Small intestine (tissue), 7 donors: ENCODE measurements around the gene CD59. TPM values are rescaled to one million over a fixed set of nuclear protein-coding genes. Genes with fewer than 3 reads are reported as not detected.
A peak's percentile ranks its signal among the peaks of the same experiment; 100 is the strongest.
"Not testable (repeated sequence)": the region's sequence is repeated elsewhere in the genome, so short reads cannot be mapped to it uniquely, and the experiment has no call there.

Source experiments
- DNase-seq, 2 donors: peaks; one replicate each; pipeline versions ENCODE4 v3.0.0 to v3.0.0-alpha.2; 2013
- FAIRE-seq: peaks from 2 replicates; lab custom pipeline; 2012; peaks lifted over from hg19 to GRCh38; lab: Jason Lieb, UNC
- H3K27ac ChIP-seq, 3 donors: one replicate each; pipeline ENCODE4 v1.5.1; 2013; ENCODE audit warnings: low read length in 2 of 3, mild to moderate bottlenecking in 2 of 3, control low read depth in 1 of 3, inconsistent platforms in 1 of 3, low read depth in 1 of 3, moderate library complexity in 1 of 3
- H3K27me3 ChIP-seq, 3 donors: one replicate each; pipeline ENCODE4 v1.6.1; 2013; ENCODE audit warnings: low read length in 3 of 3, inconsistent platforms in 1 of 3; ENCODE audit not compliant: control insufficient read depth in 3 of 3, insufficient read depth in 3 of 3
- H3K36me3 ChIP-seq, 3 donors: one replicate each; pipeline ENCODE4 v1.6.1; 2013; ENCODE audit warnings: low read length in 3 of 3, inconsistent platforms in 1 of 3, low read depth in 1 of 3, mild to moderate bottlenecking in 1 of 3, moderate library complexity in 1 of 3; ENCODE audit not compliant: control insufficient read depth in 3 of 3, insufficient read depth in 2 of 3
- H3K4me1 ChIP-seq, 3 donors: one replicate each; pipeline ENCODE4 v1.6.1; 2013; ENCODE audit warnings: low read length in 2 of 3, inconsistent platforms in 1 of 3, low read depth in 1 of 3, mild to moderate bottlenecking in 1 of 3, moderate library complexity in 1 of 3; ENCODE audit not compliant: control insufficient read depth in 3 of 3, insufficient read depth in 2 of 3
- H3K4me3 ChIP-seq, 3 donors: one replicate each; pipeline ENCODE4 v1.5.1; 2013; ENCODE audit warnings: low read length in 3 of 3, control low read depth in 1 of 3, inconsistent platforms in 1 of 3, low read depth in 1 of 3, mild to moderate bottlenecking in 1 of 3, moderate library complexity in 1 of 3
- H3K9me3 ChIP-seq, 2 donors: one replicate each; pipeline ENCODE4 v1.6.1; 2013; ENCODE audit warnings: low read depth in 1 of 2, low read length in 1 of 2; ENCODE audit not compliant: control insufficient read depth in 2 of 2, insufficient read depth in 1 of 2
- WGBS, 3 donors: extraction: QIAGEN DNeasy Blood & Tissue Kit; methylation state at CpG; one replicate each; pipeline ENCODE4 v1.1.7; 2013; 5-methylcytosine and 5-hydroxymethylcytosine counted together
- polyA plus RNA-seq, 4 donors: library from polyadenylated mRNA; stranded (reverse) in 3 of 4; unstranded in 1 of 4; fragments of 200-250 nt in 3 of 4; fragments of 120-200 nt in 1 of 4; gene quantifications; one replicate each; pipeline versions ENCODE4 v1.2.1 to v1.2.3, GENCODE V29; 2013
- donor health status: healthy with polysubstance abuse.
- donor health status: control.
- donor health status: control.
- donor health status: Bipolar disorder and iron deficiency.
- donor health status: healthy.

CD59 gene
- polyA plus RNA-seq, 4 donors: 19.2 to 203 (median 97.8) TPM

- H3K27ac ChIP-seq, FAIRE-seq, H3K36me3 ChIP-seq, H3K27me3 ChIP-seq, H3K9me3 ChIP-seq, H3K4me3 ChIP-seq, DNase-seq: not testable (repeated sequence)
- H3K4me1 ChIP-seq: peaks cover 0 to 13% (median 12%) of the 10 kb centered on the region in 3 donors
- 77 to 89% (median 83%) methylated on average over 5 of the region's 5 CpGs for WGBS, 3 donors
These were observed 7.1 kb downstream of the CD59 start for GRCh38 chr11:33729072-33729664.

GRCh38 chr11:33727539-33727938, 8.7 kb downstream of the CD59 start:
- not testable (repeated sequence) for H3K27ac ChIP-seq, H3K4me3 ChIP-seq, H3K36me3 ChIP-seq, H3K27me3 ChIP-seq, FAIRE-seq, DNase-seq, H3K9me3 ChIP-seq
- WGBS, 3 donors: 53 to 73% (median 63%) methylated on average over 1 of the region's 1 CpG
- peaks cover 0 to 25% (median 21%) of the 10 kb centered on the region in 3 donors for H3K4me1 ChIP-seq

GRCh38 chr11:33725496-33725895, 10.7 kb downstream of the CD59 start:
- peaks cover 0 to 23% (median 3%) of the 10 kb centered on the region in 3 donors for H3K36me3 ChIP-seq
- DNase-seq (no peak), FAIRE-seq (no peak)
- H3K27me3 ChIP-seq: no peaks in the 10 kb centered on the region
- 78 to 88% (median 80%) methylated on average over 5 of the region's 5 CpGs for WGBS, 3 donors
- H3K4me3 ChIP-seq: no peak overlapping the region
- no peak overlapping the region for H3K27ac ChIP-seq
- peaks cover 0 to 24% (median 21%) of the 10 kb centered on the region in 3 donors for H3K4me1 ChIP-seq
- H3K9me3 ChIP-seq: no peaks in the 10 kb centered on the region

- Histone ChIP-seq H3K4me3 (no peak overlapping the region), H3K9me3 (no peaks in the 10 kb centered on the region), H3K4me1 (peaks cover 0 to 22% (median 21%) of the 10 kb centered on the region in 3 donors), H3K27ac (peak overlapping the region in 2 of 3 donors; percentile 41 to 84), H3K36me3 (peaks cover 3 to 26% (median 5%) of the 10 kb centered on the region in 3 donors), H3K27me3 (no peaks in the 10 kb centered on the region)
- FAIRE-seq: no peak
- WGBS, 3 donors: 57 to 78% (median 72%) methylated on average over 4 of the region's 4 CpGs
- no peak for DNase-seq
These were observed 11.6 kb downstream of the CD59 start for GRCh38 chr11:33724644-33725035.

GRCh38 chr11:33723238-33723881, 12.9 kb downstream of the CD59 start:
- FAIRE-seq (no peak), DNase-seq (peak in 1 of 2 donors; percentile 30)
- Histone ChIP-seq H3K36me3 (peaks cover 3 to 33% (median 6%) of the 10 kb centered on the region in 3 donors), H3K27ac (peak overlapping the region in 2 of 3 donors; percentile 11 to 84), H3K27me3 (no peaks in the 10 kb centered on the region), H3K9me3 (no peaks in the 10 kb centered on the region), H3K4me1 (peaks cover 0 to 22% (median 21%) of the 10 kb centered on the region in 3 donors), H3K4me3 (no peak overlapping the region)
- WGBS, 3 donors: 64 to 86% (median 76%) methylated on average over 6 of the region's 6 CpGs

GRCh38 chr11:33722590-33723234, 13.5 kb downstream of the CD59 start:
- FAIRE-seq: no peak
- no peaks in the 10 kb centered on the region for H3K9me3 ChIP-seq
- no peak for DNase-seq
- H3K27me3 ChIP-seq: no peaks in the 10 kb centered on the region
- no peak overlapping the region for H3K4me3 ChIP-seq
- H3K27ac ChIP-seq: peak overlapping the region in 1 of 3 donors; percentile 84
- WGBS, 3 donors: 73 to 88% (median 80%) methylated on average over 2 of the region's 2 CpGs
- peaks cover 3 to 35% (median 6%) of the 10 kb centered on the region in 3 donors for H3K36me3 ChIP-seq
- H3K4me1 ChIP-seq: peaks cover 0 to 22% (median 21%) of the 10 kb centered on the region in 3 donors

GRCh38 chr11:33721984-33722383, 14.2 kb downstream of the CD59 start:
- DNase-seq (no peak), FAIRE-seq (no peak)
- H3K4me1 ChIP-seq: peaks cover 0 to 22% (median 21%) of the 10 kb centered on the region in 3 donors
- no peaks in the 10 kb centered on the region for H3K27me3 ChIP-seq
- whole genome bisulfite sequencing, 3 donors: 85 to 98% (median 93%) methylated on average over 5 of the region's 5 CpGs
- H3K36me3 ChIP-seq: peaks cover 3 to 35% (median 6%) of the 10 kb centered on the region in 3 donors
- H3K27ac ChIP-seq: peak overlapping the region in 1 of 3 donors; percentile 84
- H3K4me3 ChIP-seq: no peak overlapping the region
- no peaks in the 10 kb centered on the region for H3K9me3 ChIP-seq

GRCh38 chr11:33721426-33721825, 14.8 kb downstream of the CD59 start:
- DNase-seq (no peak), FAIRE-seq (no peak)
- peaks cover 3 to 40% (median 6%) of the 10 kb centered on the region in 3 donors for H3K36me3 ChIP-seq
- no peaks in the 10 kb centered on the region for H3K27me3 ChIP-seq
- 33 to 64% (median 45%) methylated on average over 1 of the region's 1 CpG for WGBS, 3 donors
- H3K27ac ChIP-seq: peak overlapping the region in 1 of 3 donors; percentile 84
- no peaks in the 10 kb centered on the region for H3K9me3 ChIP-seq
- peaks cover 0 to 22% (median 21%) of the 10 kb centered on the region in 3 donors for H3K4me1 ChIP-seq
- H3K4me3 ChIP-seq: no peak overlapping the region
